ENCODE measurements around the gene FSIP2. TPM values are rescaled to one million over a fixed set of nuclear protein-coding genes. Genes with fewer than 3 reads are reported as not detected.

Gene FSIP2
- total RNA-seq, 4 donors from 2014 or later = under 0.01 to 4.3 (median 1.2) TPM

- intact Hi-C loops (cut with DNase I; ENCODE audit: low total_unique reads) = no loop called here
- no peak for DNase-seq
- Histone ChIP-seq H3K36me3 (no peaks in the 10 kb centered on the region), H3K4me1 (no peaks in the 10 kb centered on the region), H3K4me3 (no peak overlapping the region), H3K9me3 (no peaks in the 10 kb centered on the region), H3K27me3 (no peaks in the 10 kb centered on the region), H3K27ac (no peak overlapping the region)
- TF ChIP-seq POLR2A (IDR thresholded peaks at IDR 0.05) = no peak
These were observed 73.0 kb downstream of the FSIP2 start for GRCh38 chr2:185811580-185811979.

GRCh38 chr2:185813707-185814106, 75.1 kb downstream of the FSIP2 start:
- intact Hi-C loops (cut with DNase I; ENCODE audit: low total_unique reads) = no loop called here
- H3K36me3 ChIP-seq = no peaks in the 10 kb centered on the region
- no peaks in the 10 kb centered on the region for H3K27me3 ChIP-seq
- H3K4me3 ChIP-seq = no peak overlapping the region
- H3K9me3 ChIP-seq = no peaks in the 10 kb centered on the region
- no peak for DNase-seq
- no peaks in the 10 kb centered on the region for H3K4me1 ChIP-seq
- no peak overlapping the region for H3K27ac ChIP-seq
- TF ChIP-seq POLR2A (IDR thresholded peaks at IDR 0.05) = no peak
- TF ChIP-seq CTCF (IDR thresholded peaks at IDR 0.05) = no peak

- intact Hi-C loops (cut with DNase I; ENCODE audit: low total_unique reads) = no loop called here
- no peak for DNase-seq
- Histone ChIP-seq H3K27ac (no peak overlapping the region), H3K4me3 (no peak overlapping the region), H3K9me3 (no peaks in the 10 kb centered on the region), H3K36me3 (no peaks in the 10 kb centered on the region), H3K27me3 (no peaks in the 10 kb centered on the region), H3K4me1 (no peaks in the 10 kb centered on the region)
- TF ChIP-seq CTCF (IDR thresholded peaks at IDR 0.05) = no peak
- no peak for TF ChIP-seq POLR2A (IDR thresholded peaks at IDR 0.05)
These were observed 79.4 kb downstream of the FSIP2 start for GRCh38 chr2:185817991-185818390.

GRCh38 chr2:185821467-185821866, 82.9 kb downstream of the FSIP2 start:
- intact Hi-C loops (cut with DNase I; ENCODE audit: low total_unique reads) = no loop called here
- no peak overlapping the region for H3K4me3 ChIP-seq
- TF ChIP-seq POLR2A (IDR thresholded peaks at IDR 0.05) (no peak), CTCF (IDR thresholded peaks at IDR 0.05) (no peak)
- no peaks in the 10 kb centered on the region for H3K36me3 ChIP-seq
- no peaks in the 10 kb centered on the region for H3K4me1 ChIP-seq
- no peak overlapping the region for H3K27ac ChIP-seq
- no peak for DNase-seq
- H3K27me3 ChIP-seq = no peaks in the 10 kb centered on the region
- no peaks in the 10 kb centered on the region for H3K9me3 ChIP-seq

- no peaks in the 10 kb centered on the region for H3K36me3 ChIP-seq
- no peak for TF ChIP-seq CTCF (IDR thresholded peaks at IDR 0.05)
- no peak for TF ChIP-seq POLR2A (IDR thresholded peaks at IDR 0.05)
- intact Hi-C loops (cut with DNase I; ENCODE audit: low total_unique reads) = no loop called here
- no peaks in the 10 kb centered on the region for H3K4me1 ChIP-seq
- H3K27me3 ChIP-seq = no peaks in the 10 kb centered on the region
- no peak overlapping the region for H3K4me3 ChIP-seq
- H3K27ac ChIP-seq = no peak overlapping the region
- no peaks in the 10 kb centered on the region for H3K9me3 ChIP-seq
- no peak for DNase-seq
These were observed 85.2 kb downstream of the FSIP2 start for GRCh38 chr2:185823773-185824172.

- TF ChIP-seq POLR2A (IDR thresholded peaks at IDR 0.05) (no peak), CTCF (IDR thresholded peaks at IDR 0.05) (no peak)
- Histone ChIP-seq H3K27me3 (no peaks in the 10 kb centered on the region), H3K9me3 (no peaks in the 10 kb centered on the region), H3K27ac (no peak overlapping the region), H3K4me1 (no peaks in the 10 kb centered on the region), H3K4me3 (no peak overlapping the region), H3K36me3 (no peaks in the 10 kb centered on the region)
- no peak for DNase-seq
- intact Hi-C loops (cut with DNase I; ENCODE audit: low total_unique reads) = no loop called here
These were observed 87.0 kb downstream of the FSIP2 start for GRCh38 chr2:185825557-185825956.
